Thyroid gland (tissue), 4 donors: ENCODE results near the gene LENG1. TPM values are rescaled to one million over a fixed set of nuclear protein-coding genes. Genes with fewer than 3 reads are reported as not detected.
A peak's percentile ranks its signal among the peaks of the same experiment; 100 is the strongest.
"Not testable (repeated sequence)": the region's sequence is repeated elsewhere in the genome, so short reads cannot be mapped to it uniquely, and the experiment has no call there.

Experiments
- DNase-seq, 2 donors: peaks; one replicate each; pipeline ENCODE4 v3.0.0-alpha.2; 2019
- H3K27ac ChIP-seq, 3 donors: fragments of 200-600 bp; sonication (generic); 1 replicate in 2 of 3; 2 replicates in 1 of 3; pipeline ENCODE4 v1.5.1; 2016 to 2019; ENCODE audit warnings: mild to moderate bottlenecking in 1 of 3, moderate library complexity in 1 of 3
- H3K27me3 ChIP-seq: fragments of 200-600 bp; sonication (generic); one replicate; pipeline ENCODE4 v1.5.1; 2019
- H3K36me3 ChIP-seq, 2 donors: fragments of 200-600 bp; sonication (generic); one replicate each; pipeline ENCODE4 v1.5.1; 2016 to 2019
- H3K4me1 ChIP-seq, 2 donors: fragments of 200-600 bp; sonication (generic); one replicate each; pipeline ENCODE4 v1.5.1; 2017 to 2019
- H3K4me3 ChIP-seq, 3 donors: fragments of 200-600 bp; sonication (generic); replicated peaks in 1 of 3; 1 replicate in 2 of 3; 2 replicates in 1 of 3; pipeline ENCODE4 v1.5.1; 2016; ENCODE audit warnings: mild to moderate bottlenecking in 1 of 3
- H3K9me3 ChIP-seq: fragments of 200-600 bp; sonication (generic); one replicate; pipeline ENCODE4 v1.5.1; 2017
- CTCF ChIP-seq, 6 experiments: fragments of 200-600 bp in 3 of 6; fragments of 450-650 bp in 3 of 6; sonication (generic) in 3 of 6; IDR thresholded peaks; one replicate each; pipeline ENCODE4 v1.5.1; 2016 to 2019; ENCODE audit warnings: antibody characterized with exemption in 6 of 6, mild to moderate bottlenecking in 2 of 6, inconsistent platforms in 1 of 6, moderate library complexity in 1 of 6
- POLR2A ChIP-seq, 2 donors: fragments of 450-650 bp; IDR thresholded peaks; one replicate each; pipeline ENCODE4 v1.6.1; 2017; ENCODE audit warnings: antibody characterized with exemption in 2 of 2, mild to moderate bottlenecking in 2 of 2, moderate library complexity in 1 of 2
- WGBS, 2 donors: methylation state at CpG; one replicate each; pipeline ENCODE4 v1.1.5; 2017; 5-methylcytosine and 5-hydroxymethylcytosine counted together
- intact Hi-C: fragments of 100-400 bp; cut with DNase I; formaldehyde crosslinking; loops from one replicate; pipeline ENCODE4 v1.15.1; 2023
- total RNA-seq, 4 donors: library from RNA; depleted of rRNA; stranded (reverse); fragments of >200 nt; gene quantifications; one replicate each; pipeline ENCODE4 v1.2.3, GENCODE V29; 2016

Gene LENG1
- 10 to 100 TPM in 1 of 4 donors, 1 to 10 TPM in 3; 6.3 to 14.5 (median 8.2) TPM for total RNA-seq

GRCh38 chr19:54159352-54160181, at the start of gene LENG1:
Gene LENG1 (minus strand): TSS chr19:54159721. CDS start chr19:54159695, 26 bp downstream.
- peak within 1 kb of the TSS; percentile 43 to 78 (median 47) for H3K4me3 ChIP-seq
- H3K27me3 ChIP-seq: no peaks in the 10 kb centered on the region
- peaks cover 26 to 43% of the 10 kb centered on the region in 2 donors for H3K4me1 ChIP-seq
- H3K27ac ChIP-seq: peak within 1 kb of the TSS; percentile 93 to 99 (median 97)
- peaks cover 32 to 33% of the 10 kb centered on the region in 2 donors for H3K36me3 ChIP-seq
- no peaks in the 10 kb centered on the region for H3K9me3 ChIP-seq
- peak; percentile 100 for DNase-seq
- WGBS, 2 donors: 1% methylated on average over 42 to 55 of the region's 72 CpGs
- peak in 3 of 6 experiments; percentile 26 to 47 (median 40) for TF ChIP-seq CTCF (IDR thresholded peaks at IDR 0.05)
- TF ChIP-seq POLR2A (IDR thresholded peaks at IDR 0.05): peak in 1 of 2 donors; percentile 67
- intact Hi-C loops: no loop called here

- H3K9me3 ChIP-seq: no peaks in the 10 kb centered on the region
- intact Hi-C loops: no loop called here
- peak overlapping the region in 1 of 3 donors; percentile 77 for H3K27ac ChIP-seq
- 79 to 88% methylated on average over 8 of the region's 8 CpGs for WGBS, 2 donors
- H3K4me1 ChIP-seq: peaks cover 7 to 32% of the 10 kb centered on the region in 2 donors
- peaks cover 37 to 45% of the 10 kb centered on the region in 2 donors for H3K36me3 ChIP-seq
- no peak for DNase-seq
- H3K27me3 ChIP-seq: no peaks in the 10 kb centered on the region
- H3K4me3 ChIP-seq: no peak overlapping the region
- TF ChIP-seq CTCF (IDR thresholded peaks at IDR 0.05) (no peak), POLR2A (IDR thresholded peaks at IDR 0.05) (no peak)
Measured at GRCh38 chr19:54208784-54209057, 49.2 kb upstream of the LENG1 start.

GRCh38 chr19:54207983-54208783, 48.7 kb upstream of the LENG1 start:
- no peak for TF ChIP-seq POLR2A (IDR thresholded peaks at IDR 0.05)
- TF ChIP-seq CTCF (IDR thresholded peaks at IDR 0.05): no peak
- no peak overlapping the region for H3K4me3 ChIP-seq
- peaks cover 43 to 51% of the 10 kb centered on the region in 2 donors for H3K36me3 ChIP-seq
- H3K4me1 ChIP-seq: peaks cover 8 to 34% of the 10 kb centered on the region in 2 donors
- no peaks in the 10 kb centered on the region for H3K27me3 ChIP-seq
- 81 to 86% methylated on average over 18 of the region's 18 CpGs for WGBS, 2 donors
- intact Hi-C loops: no loop called here
- DNase-seq: peak in 1 of 2 donors; percentile 24
- peak overlapping the region in 1 of 3 donors; percentile 24 for H3K27ac ChIP-seq
- H3K9me3 ChIP-seq: no peaks in the 10 kb centered on the region

- H3K9me3 ChIP-seq: no peaks in the 10 kb centered on the region
- H3K36me3 ChIP-seq: peaks cover 48 to 56% of the 10 kb centered on the region in 2 donors
- peak overlapping the region in 1 of 3 donors; percentile 19 for H3K27ac ChIP-seq
- no peak for DNase-seq
- intact Hi-C loops: no loop called here
- H3K4me1 ChIP-seq: peaks cover 14 to 40% of the 10 kb centered on the region in 2 donors
- no peak overlapping the region for H3K4me3 ChIP-seq
- no peak for TF ChIP-seq CTCF (IDR thresholded peaks at IDR 0.05)
- no peak for TF ChIP-seq POLR2A (IDR thresholded peaks at IDR 0.05)
- 76 to 88% methylated on average over 5 of the region's 5 CpGs for WGBS, 2 donors
- H3K27me3 ChIP-seq: no peaks in the 10 kb centered on the region
Measured at GRCh38 chr19:54207676-54207982, 48.1 kb upstream of the LENG1 start.

GRCh38 chr19:54207193-54207592, 47.7 kb upstream of the LENG1 start:
- Histone ChIP-seq H3K36me3 (peaks cover 53 to 60% of the 10 kb centered on the region in 2 donors), H3K4me1 (peaks cover 18 to 44% of the 10 kb centered on the region in 2 donors), H3K27ac (peak overlapping the region in 1 of 3 donors; percentile 19)
- H3K27me3 ChIP-seq, DNase-seq, H3K4me3 ChIP-seq, intact Hi-C loops, H3K9me3 ChIP-seq: not testable (repeated sequence)
- 83 to 85% methylated on average over 23 of the region's 23 CpGs for WGBS, 2 donors
